Measurements from ENCODE around the gene ARHGEF26.

ARHGEF26 gene

DNA sequence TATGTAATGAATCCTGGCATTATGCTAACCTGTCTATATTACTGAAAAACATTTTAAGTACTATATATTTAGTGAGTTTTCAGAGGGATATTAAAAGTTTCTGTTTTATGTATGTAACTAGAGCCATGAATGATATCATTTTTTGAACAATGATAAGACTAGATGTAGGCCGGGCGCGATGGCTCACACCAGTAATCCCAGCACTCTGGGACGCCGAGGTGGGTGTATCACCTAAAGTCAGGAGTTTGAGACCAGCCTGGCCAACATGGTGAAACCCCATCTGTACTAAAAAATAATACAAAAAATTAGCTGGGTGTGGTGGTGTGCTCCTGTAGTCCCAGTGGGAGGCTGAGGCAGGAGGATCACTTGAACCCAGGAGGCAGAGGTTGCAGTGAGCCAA, 169.0 kb downstream of the ARHGEF26 start:
- Histone ChIP-seq H3K4me1 (ENCODE audit: control insufficient read depth in 1 of 2, insufficient read depth in 1 of 2, low read depth in 1 of 2, low read length in 1 of 2) (no peaks in the 10 kb centered on the region), H3K9me3 (no peaks in the 10 kb centered on the region), H3K36me3 (peaks cover 77% of the 10 kb centered on the region), H3K27me3 (no peaks in the 10 kb centered on the region), H3K4me3 (ENCODE audit: low read depth in 1 of 2, low read length in 1 of 2) (no peak overlapping the region), H3K27ac (no peak overlapping the region)
- TF ChIP-seq, protein P1, sequence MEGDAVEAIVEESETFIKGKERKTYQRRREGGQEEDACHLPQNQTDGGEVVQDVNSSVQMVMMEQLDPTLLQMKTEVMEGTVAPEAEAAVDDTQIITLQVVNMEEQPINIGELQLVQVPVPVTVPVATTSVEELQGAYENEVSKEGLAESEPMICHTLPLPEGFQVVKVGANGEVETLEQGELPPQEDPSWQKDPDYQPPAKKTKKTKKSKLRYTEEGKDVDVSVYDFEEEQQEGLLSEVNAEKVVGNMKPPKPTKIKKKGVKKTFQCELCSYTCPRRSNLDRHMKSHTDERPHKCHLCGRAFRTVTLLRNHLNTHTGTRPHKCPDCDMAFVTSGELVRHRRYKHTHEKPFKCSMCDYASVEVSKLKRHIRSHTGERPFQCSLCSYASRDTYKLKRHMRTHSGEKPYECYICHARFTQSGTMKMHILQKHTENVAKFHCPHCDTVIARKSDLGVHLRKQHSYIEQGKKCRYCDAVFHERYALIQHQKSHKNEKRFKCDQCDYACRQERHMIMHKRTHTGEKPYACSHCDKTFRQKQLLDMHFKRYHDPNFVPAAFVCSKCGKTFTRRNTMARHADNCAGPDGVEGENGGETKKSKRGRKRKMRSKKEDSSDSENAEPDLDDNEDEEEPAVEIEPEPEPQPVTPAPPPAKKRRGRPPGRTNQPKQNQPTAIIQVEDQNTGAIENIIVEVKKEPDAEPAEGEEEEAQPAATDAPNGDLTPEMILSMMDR (IDR thresholded peaks at IDR 0.05), result no peak

DNA sequence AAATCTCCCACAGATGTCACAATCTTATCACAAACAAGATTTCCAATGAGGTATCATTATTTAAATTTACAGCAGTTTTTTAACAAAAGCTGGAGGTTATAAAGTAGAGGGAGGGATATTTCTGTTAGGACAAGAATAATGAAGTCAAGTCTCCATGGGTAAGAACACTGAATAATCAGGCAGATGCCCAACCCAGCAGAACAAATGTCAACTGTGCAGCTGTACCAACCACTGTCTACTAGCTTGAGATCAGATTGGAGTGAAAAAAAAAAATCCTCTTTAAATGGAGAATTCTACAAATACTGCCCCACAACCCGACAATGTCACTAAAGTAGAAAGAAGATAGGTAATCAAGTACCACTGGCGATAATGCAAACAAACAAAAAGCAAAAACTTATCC, 172.8 kb downstream of the ARHGEF26 start:
- Histone ChIP-seq H3K4me3 (ENCODE audit: low read depth in 1 of 2, low read length in 1 of 2) (no peak overlapping the region), H3K4me1 (ENCODE audit: control insufficient read depth in 1 of 2, insufficient read depth in 1 of 2, low read depth in 1 of 2, low read length in 1 of 2) (no peaks in the 10 kb centered on the region), H3K36me3 (peaks cover 89% of the 10 kb centered on the region), H3K27ac (no peak overlapping the region), H3K9me3 (no peaks in the 10 kb centered on the region), H3K27me3 (no peaks in the 10 kb centered on the region)
- TF ChIP-seq, protein P1 (IDR thresholded peaks at IDR 0.05), result no peak

DNA sequence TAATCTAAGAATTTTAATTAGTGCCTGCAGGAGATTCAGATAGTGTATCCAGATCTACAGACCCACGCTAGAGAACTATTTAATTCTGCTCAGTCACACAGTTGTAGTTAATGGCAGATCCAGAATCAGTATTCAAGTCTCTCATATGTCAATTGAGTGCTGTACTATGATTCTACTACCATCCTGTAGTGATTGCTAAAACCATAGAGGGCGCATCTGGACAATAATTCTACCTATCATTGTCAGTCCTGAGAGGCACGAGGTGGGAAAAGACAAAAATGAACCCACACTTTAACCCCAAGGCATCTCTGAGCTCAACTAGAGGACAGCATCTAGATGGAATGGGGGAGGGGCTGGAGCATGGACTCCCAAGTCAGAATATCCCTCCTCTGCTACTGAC, 180.4 kb downstream of the ARHGEF26 start:
- Histone ChIP-seq H3K36me3 (peaks cover 97% of the 10 kb centered on the region), H3K27me3 (no peaks in the 10 kb centered on the region), H3K4me3 (ENCODE audit: low read depth in 1 of 2, low read length in 1 of 2) (no peak overlapping the region), H3K4me1 (ENCODE audit: control insufficient read depth in 1 of 2, insufficient read depth in 1 of 2, low read depth in 1 of 2, low read length in 1 of 2) (no peaks in the 10 kb centered on the region), H3K27ac (no peak overlapping the region), H3K9me3 (no peaks in the 10 kb centered on the region)
- TF ChIP-seq, protein P1 (IDR thresholded peaks at IDR 0.05), result no peak

DNA sequence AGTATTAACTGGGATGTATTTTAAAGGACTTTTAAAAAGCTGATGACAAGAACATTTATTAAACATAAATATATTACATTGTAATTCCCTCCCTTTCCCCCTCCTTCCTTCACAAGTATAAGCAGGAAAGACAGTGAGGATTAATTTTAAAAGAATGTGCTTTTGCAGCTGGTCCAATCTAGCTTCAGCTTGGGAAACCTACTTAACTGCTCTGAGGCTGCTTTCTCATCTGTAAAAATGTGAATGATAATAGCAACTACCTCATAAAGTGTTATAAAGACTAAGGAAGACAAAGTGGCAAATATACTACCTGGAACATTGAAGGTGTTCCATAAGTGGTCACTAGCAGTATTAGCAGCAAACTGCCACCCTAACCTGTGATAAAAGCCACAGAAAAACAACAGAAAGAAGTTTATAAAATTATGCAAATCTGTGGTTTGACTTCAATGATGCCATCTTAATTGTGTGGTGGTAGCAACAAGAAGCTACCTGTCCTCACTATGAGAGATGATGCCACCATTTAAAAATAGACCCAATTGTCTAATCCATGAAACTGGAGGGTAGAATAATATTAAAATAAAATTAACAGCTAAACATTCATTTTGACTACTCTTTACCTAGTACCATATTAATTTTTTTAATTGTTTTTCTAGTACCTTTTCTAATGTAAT, 183.1 kb downstream of the ARHGEF26 start:
- H3K36me3 ChIP-seq, result peaks cover 85% of the 10 kb centered on the region
- no peaks in the 10 kb centered on the region for H3K27me3 ChIP-seq
- H3K9me3 ChIP-seq, result no peaks in the 10 kb centered on the region
- TF ChIP-seq, protein P1 (IDR thresholded peaks at IDR 0.05), result no peak
- H3K4me3 ChIP-seq (ENCODE audit: low read depth in 1 of 2, low read length in 1 of 2), result no peak overlapping the region
- H3K27ac ChIP-seq, result no peak overlapping the region
- H3K4me1 ChIP-seq (ENCODE audit: control insufficient read depth in 1 of 2, insufficient read depth in 1 of 2, low read depth in 1 of 2, low read length in 1 of 2), result no peaks in the 10 kb centered on the region

DNA sequence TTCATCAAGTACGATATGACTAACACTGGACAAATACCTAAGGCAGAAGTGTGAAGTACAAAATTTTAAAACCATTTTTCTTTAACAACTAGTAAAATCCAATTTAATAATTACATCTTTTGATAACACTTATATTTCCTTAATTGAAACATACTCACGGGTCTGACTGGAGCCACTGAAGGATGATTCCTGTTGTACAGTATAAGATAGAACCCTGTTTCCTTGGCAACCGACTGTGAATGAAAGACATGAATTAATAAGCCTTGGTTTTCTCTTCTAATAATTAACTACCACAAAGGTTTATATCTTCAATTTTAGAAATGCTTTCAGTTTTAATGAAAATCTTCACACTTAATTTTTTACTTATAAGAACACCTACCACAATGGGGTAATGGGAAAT, 183.7 kb downstream of the ARHGEF26 start:
- peaks cover 79% of the 10 kb centered on the region for H3K36me3 ChIP-seq

More for the DNA sequence above, 183.7 kb downstream of the ARHGEF26 start:
- H3K4me3 ChIP-seq (ENCODE audit: low read depth in 1 of 2, low read length in 1 of 2), result no peak overlapping the region
- no peaks in the 10 kb centered on the region for H3K9me3 ChIP-seq
- TF ChIP-seq, protein P1 (IDR thresholded peaks at IDR 0.05), result no peak
- no peaks in the 10 kb centered on the region for H3K27me3 ChIP-seq
- H3K27ac ChIP-seq, result no peak overlapping the region
- no peaks in the 10 kb centered on the region for H3K4me1 ChIP-seq (ENCODE audit: control insufficient read depth in 1 of 2, insufficient read depth in 1 of 2, low read depth in 1 of 2, low read length in 1 of 2)
